Effector CD4-positive, alpha-beta T cell (primary cell): ENCODE results near the gene TMEM200A.
A peak's percentile ranks its signal among the peaks of the same experiment; 100 is the strongest.
"Not testable (repeated sequence)": the region's sequence is repeated elsewhere in the genome, so short reads cannot be mapped to it uniquely, and the experiment has no call there.

ENCODE experiments used
- DNase-seq: peaks from one replicate; pipeline ENCODE4 v3.0.0-alpha.2; 2020
- total RNA-seq: gene quantifications from one replicate; lab custom pipeline; 2026; lab: John Stamatoyannopoulos, UW

Gene TMEM200A
- 3.9 reads per million, percentile 15 among the genes with 10 or more reads in this experiment for total RNA-seq

- DNase-seq = peak; percentile 17
Measured at GRCh38 chr6:130365166-130366106, at the start of gene TMEM200A. Gene TMEM200A (plus strand): TSS chr6:130366017. CDS start chr6:130440423, 74,406 bp downstream.

- DNase-seq = no peak
Measured at GRCh38 chr6:130320908-130321307, 44.9 kb upstream of the TMEM200A start.

GRCh38 chr6:130322673-130323268, 43.0 kb upstream of the TMEM200A start:
- peak; percentile 43 for DNase-seq

- DNase-seq = no peak
Measured at GRCh38 chr6:130324657-130325056, 41.2 kb upstream of the TMEM200A start.

GRCh38 chr6:130326496-130326895, 39.3 kb upstream of the TMEM200A start:
- DNase-seq = no peak

GRCh38 chr6:130337534-130337933, 28.3 kb upstream of the TMEM200A start:
- no peak for DNase-seq

- not testable (repeated sequence) for DNase-seq
Measured at GRCh38 chr6:130346324-130346723, 19.5 kb upstream of the TMEM200A start.

- no peak for DNase-seq
Measured at GRCh38 chr6:130354322-130354721, 11.5 kb upstream of the TMEM200A start.

GRCh38 chr6:130355572-130355971, 10.2 kb upstream of the TMEM200A start:
- no peak for DNase-seq

GRCh38 chr6:130357436-130357835, 8.4 kb upstream of the TMEM200A start:
- no peak for DNase-seq

- DNase-seq = no peak
Measured at GRCh38 chr6:130359736-130360135, 6.1 kb upstream of the TMEM200A start.

GRCh38 chr6:130362128-130362527, 3.7 kb upstream of the TMEM200A start:
- DNase-seq = no peak

- no peak for DNase-seq
Measured at GRCh38 chr6:130364224-130364780, 1.5 kb upstream of the TMEM200A start.

GRCh38 chr6:130366107-130367005, 539 bp downstream of the TMEM200A start:
- DNase-seq = peak; percentile 8

- no peak for DNase-seq
Measured at GRCh38 chr6:130367767-130368166, 1.9 kb downstream of the TMEM200A start.

- DNase-seq = no peak
Measured at GRCh38 chr6:130368576-130368975, 2.8 kb downstream of the TMEM200A start.

- DNase-seq = no peak
Measured at GRCh38 chr6:130369831-130370230, 4.0 kb downstream of the TMEM200A start.

GRCh38 chr6:130371921-130372420, 6.2 kb downstream of the TMEM200A start:
- no peak for DNase-seq

- DNase-seq = no peak
Measured at GRCh38 chr6:130372786-130373185, 7.0 kb downstream of the TMEM200A start.

GRCh38 chr6:130373992-130374391, 8.2 kb downstream of the TMEM200A start:
- no peak for DNase-seq

GRCh38 chr6:130376936-130377335, 11.1 kb downstream of the TMEM200A start:
- DNase-seq = no peak

GRCh38 chr6:130377371-130377770, 11.6 kb downstream of the TMEM200A start:
- no peak for DNase-seq
